ENCODE measurements around the gene GABRR2.

GRCh38 chr6:89255417-89255816, 59.7 kb downstream of the GABRR2 start:
- TF ChIP-seq ZNF70 (CRISPR knock-in tag; IDR thresholded peaks at IDR 0.05) (no peak), SNAI2 (CRISPR knock-in tag; IDR thresholded peaks at IDR 0.05) (no peak), POU6F1 (CRISPR knock-in tag; IDR thresholded peaks at IDR 0.05; ENCODE audit: borderline replicate concordance, low read depth) (no peak), CREB5 (CRISPR knock-in tag; IDR thresholded peaks at IDR 0.05; ENCODE audit: low read depth) (no peak), ARNTL (CRISPR knock-in tag; IDR thresholded peaks at IDR 0.05; ENCODE audit: borderline replicate concordance, low read depth) (no peak), CSRNP3 (CRISPR knock-in tag; IDR thresholded peaks at IDR 0.05) (no peak), BACH2 (CRISPR knock-in tag; IDR thresholded peaks at IDR 0.05; ENCODE audit: borderline replicate concordance) (no peak), TSHZ2 (CRISPR knock-in tag; IDR thresholded peaks at IDR 0.05) (no peak), ISL1 (CRISPR knock-in tag; IDR thresholded peaks at IDR 0.05) (no peak), ZNF8 (CRISPR knock-in tag; IDR thresholded peaks at IDR 0.05) (no peak), ZFP30 (CRISPR knock-in tag; IDR thresholded peaks at IDR 0.05) (no peak), PATZ1 (CRISPR knock-in tag; IDR thresholded peaks at IDR 0.05; ENCODE audit: borderline replicate concordance) (no peak)
